Right lobe of liver (tissue), 6 donors: Measurements from ENCODE around the gene CHIT1. TPM values are rescaled to one million over a fixed set of nuclear protein-coding genes. Genes with fewer than 3 reads are reported as not detected.

ENCODE experiments used
- ATAC-seq, 4 donors: fragments of 200-7000 bp; cut with Tn5 transposase; one replicate each; pipeline ENCODE4 v1.9.1; 2020; ENCODE audit warnings: mild to moderate bottlenecking in 4 of 4, moderate library complexity in 4 of 4
- DNase-seq, 3 donors: peaks; one replicate each; pipeline ENCODE4 v3.0.0-alpha.2; 2020
- H3K27ac ChIP-seq, 3 donors: fragments of 200-600 bp; one replicate each; pipeline ENCODE4 v1.8.0; 2022
- H3K27me3 ChIP-seq, 2 donors: fragments of 200-600 bp; one replicate each; pipeline ENCODE4 v1.8.0; 2022
- H3K36me3 ChIP-seq, 4 donors: fragments of 200-600 bp; sonication (generic) in 1 of 4; one replicate each; pipeline versions ENCODE4 v1.5.1 to v1.8.0; 2017 to 2022; ENCODE audit warnings: control low read depth in 1 of 4
- H3K4me1 ChIP-seq, 4 donors: fragments of 200-600 bp; sonication (generic) in 1 of 4; one replicate each; pipeline versions ENCODE4 v1.5.1 to v1.8.0; 2017 to 2022; ENCODE audit warnings: control low read depth in 1 of 4
- H3K4me3 ChIP-seq, 3 donors: fragments of 200-600 bp; one replicate each; pipeline ENCODE4 v1.8.0; 2022
- H3K9me3 ChIP-seq, 4 donors: fragments of 200-600 bp; sonication (generic) in 1 of 4; one replicate each; pipeline versions ENCODE4 v1.5.1 to v1.8.0; 2017 to 2022; ENCODE audit warnings: control low read depth in 1 of 4
- POLR2A ChIP-seq: fragments of 450-650 bp; IDR thresholded peaks from one replicate; pipeline ENCODE4 v1.6.1; 2017; ENCODE audit warnings: antibody characterized with exemption, mild to moderate bottlenecking
- WGBS: methylation state at CpG from one replicate; pipeline ENCODE4 v1.1.6; 2018; ENCODE audit warnings: low coverage, low lambda C conversion rate; ENCODE audit not compliant: insufficient coverage; ENCODE audit errors: missing lambda C conversion rate; 5-methylcytosine and 5-hydroxymethylcytosine counted together
- intact Hi-C, 2 donors: fragments of 100-400 bp; cut with DNase I; formaldehyde crosslinking; loops; one replicate each; pipeline versions ENCODE4 v1.11.2 to v1.14.1; 2022
- total RNA-seq, 6 experiments: library from RNA; depleted of rRNA in 2 of 6; stranded (reverse); fragments of >200 nt in 2 of 6; fragmentation: NEBNext Ultra II Directional in 3 of 6; extraction: Animal tissue kit (Norgen Biotek cat#: 25700) in 3 of 6; gene quantifications; one replicate each; pipeline versions ENCODE4 v1.1.0 to v1.2.4, GENCODE V29; 2016 to 2023
- TF ChIP-seq, protein P1 (sequence below), 4 donors: fragments of 200-600 bp in 3 of 4; fragments of 450-650 bp in 1 of 4; IDR thresholded peaks; one replicate each; pipeline versions ENCODE4 v1.5.1 to v1.8.0; 2016 to 2022; ENCODE audit warnings: antibody characterized with exemption in 4 of 4, mild to moderate bottlenecking in 2 of 4
- donor health status: DM: no; HTN: yes; CAD: no.
- donor health status: DM: no; HTN: no; CAD: no.
- donor health status: DM: no; HTN: no; CAD: no.
- donor health status: DM: no; HTN: yes; CAD: no.
- donor health status: DM: no; HTN: yes; CAD: no.

The CHIT1 gene
- total RNA-seq, 6 experiments from 2014 or later = 0.46 to 0.61 (median 0.46) TPM; not detected in 3

DNA sequence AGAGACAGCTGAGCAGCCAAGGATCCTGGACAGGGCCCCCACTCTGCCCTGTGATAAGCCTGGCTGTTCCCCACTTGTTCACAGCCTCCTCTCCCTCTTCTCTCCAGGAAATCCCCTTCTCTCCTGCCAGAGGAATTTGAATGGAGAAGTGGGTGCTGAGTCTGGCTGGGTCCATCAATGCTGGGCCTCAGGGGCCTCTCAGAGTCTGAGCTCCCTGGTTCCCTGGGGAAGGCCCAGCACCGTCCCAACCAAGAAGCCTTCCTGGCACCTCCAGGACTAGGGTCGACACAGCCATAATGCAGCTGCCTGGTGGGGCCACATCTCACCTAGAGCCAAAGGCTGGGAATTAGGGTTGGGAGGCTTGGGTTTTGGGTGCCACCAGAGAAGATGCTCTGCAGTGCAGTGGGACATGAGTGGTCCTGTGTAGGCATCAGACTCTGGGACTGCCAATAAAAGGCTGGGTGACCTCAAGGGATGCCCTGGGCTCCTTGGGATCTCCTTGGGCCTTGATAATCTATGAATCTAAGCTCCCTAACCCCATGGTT, 56.4 kb downstream of the CHIT1 start:
- TF ChIP-seq, protein P1, sequence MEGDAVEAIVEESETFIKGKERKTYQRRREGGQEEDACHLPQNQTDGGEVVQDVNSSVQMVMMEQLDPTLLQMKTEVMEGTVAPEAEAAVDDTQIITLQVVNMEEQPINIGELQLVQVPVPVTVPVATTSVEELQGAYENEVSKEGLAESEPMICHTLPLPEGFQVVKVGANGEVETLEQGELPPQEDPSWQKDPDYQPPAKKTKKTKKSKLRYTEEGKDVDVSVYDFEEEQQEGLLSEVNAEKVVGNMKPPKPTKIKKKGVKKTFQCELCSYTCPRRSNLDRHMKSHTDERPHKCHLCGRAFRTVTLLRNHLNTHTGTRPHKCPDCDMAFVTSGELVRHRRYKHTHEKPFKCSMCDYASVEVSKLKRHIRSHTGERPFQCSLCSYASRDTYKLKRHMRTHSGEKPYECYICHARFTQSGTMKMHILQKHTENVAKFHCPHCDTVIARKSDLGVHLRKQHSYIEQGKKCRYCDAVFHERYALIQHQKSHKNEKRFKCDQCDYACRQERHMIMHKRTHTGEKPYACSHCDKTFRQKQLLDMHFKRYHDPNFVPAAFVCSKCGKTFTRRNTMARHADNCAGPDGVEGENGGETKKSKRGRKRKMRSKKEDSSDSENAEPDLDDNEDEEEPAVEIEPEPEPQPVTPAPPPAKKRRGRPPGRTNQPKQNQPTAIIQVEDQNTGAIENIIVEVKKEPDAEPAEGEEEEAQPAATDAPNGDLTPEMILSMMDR (IDR thresholded peaks at IDR 0.05) = no peak
- no peak for TF ChIP-seq POLR2A
- intact Hi-C loops = no loop called here
- Histone ChIP-seq H3K27me3 (no peaks in the 10 kb centered on the region), H3K4me3 (no peak overlapping the region), H3K36me3 (no peaks in the 10 kb centered on the region), H3K4me1 (no peaks in the 10 kb centered on the region), H3K27ac (no peak overlapping the region), H3K9me3 (no peaks in the 10 kb centered on the region)
- ATAC-seq = no peak
- no CpG with 5 or more reads among the region's 2 CpGs for WGBS
- no peak for DNase-seq

DNA sequence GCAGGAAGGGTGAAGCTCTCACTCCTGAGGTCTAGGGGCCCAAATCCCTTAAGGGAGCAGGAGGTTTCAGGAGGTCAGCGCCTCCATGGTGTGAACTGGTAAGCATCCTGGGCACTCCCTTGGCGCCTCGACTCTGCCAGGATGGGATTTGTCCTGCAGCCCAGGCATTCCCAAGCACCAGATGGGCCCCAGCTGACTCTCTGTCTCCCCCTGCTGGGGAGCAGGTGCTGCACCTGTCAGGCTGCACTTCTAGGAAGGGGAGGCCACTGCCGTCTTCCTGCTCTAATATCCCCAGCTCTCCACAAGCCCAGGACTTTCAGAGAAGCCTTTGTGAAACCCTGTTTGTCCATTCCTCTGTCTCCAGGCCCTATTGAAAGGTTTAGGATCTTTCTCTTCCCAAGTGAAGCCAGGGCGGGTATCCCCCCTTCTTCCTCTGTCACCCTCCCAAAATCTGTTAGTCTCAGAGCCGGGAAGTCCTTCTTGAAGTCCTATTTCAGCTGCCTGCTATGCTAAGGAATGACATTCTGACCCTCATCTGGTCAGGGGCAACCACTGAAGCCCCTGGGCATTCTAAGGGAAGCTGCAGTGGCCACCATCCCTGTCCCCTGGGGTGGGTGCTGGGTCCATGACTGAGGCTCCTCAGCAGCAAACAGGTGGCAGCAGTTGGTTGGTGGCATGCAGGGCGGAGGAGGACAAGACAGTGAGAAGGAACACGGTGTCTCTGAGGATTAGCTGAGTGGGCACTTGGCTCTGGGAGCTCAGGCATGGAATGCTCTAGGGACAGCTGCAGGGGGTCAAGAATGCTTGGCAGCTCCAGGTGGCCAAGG, 57.1 kb downstream of the CHIT1 start:
- H3K27ac ChIP-seq = no peak overlapping the region
- intact Hi-C loops = no loop called here
- WGBS = 68% methylated on average over 2 of the region's 8 CpGs
- TF ChIP-seq, protein P1 (IDR thresholded peaks at IDR 0.05) = peak; percentile 83 to 95 (median 86)
- TF ChIP-seq POLR2A = no peak
- no peak overlapping the region for H3K4me3 ChIP-seq
- ATAC-seq (peak; percentile 69 to 86 (median 78)), DNase-seq (peak; percentile 72 to 79 (median 74))
- no peaks in the 10 kb centered on the region for H3K9me3 ChIP-seq
- H3K27me3 ChIP-seq = no peaks in the 10 kb centered on the region
- H3K4me1 ChIP-seq = no peaks in the 10 kb centered on the region
- H3K36me3 ChIP-seq = no peaks in the 10 kb centered on the region

- no peaks in the 10 kb centered on the region for H3K9me3 ChIP-seq
- no peak overlapping the region for H3K4me3 ChIP-seq
- 94% methylated on average over 3 of the region's 22 CpGs for WGBS
- TF ChIP-seq, protein P1 (IDR thresholded peaks at IDR 0.05) = no peak
- TF ChIP-seq POLR2A = no peak
- no peak overlapping the region for H3K27ac ChIP-seq
- no peaks in the 10 kb centered on the region for H3K4me1 ChIP-seq
- H3K36me3 ChIP-seq = no peaks in the 10 kb centered on the region
- ATAC-seq = no peak
- DNase-seq = no peak
- no peaks in the 10 kb centered on the region for H3K27me3 ChIP-seq
- intact Hi-C loops = no loop called here
Observed at GRCh38 chr1:203171341-203172183, 57.9 kb downstream of the CHIT1 start.

DNA sequence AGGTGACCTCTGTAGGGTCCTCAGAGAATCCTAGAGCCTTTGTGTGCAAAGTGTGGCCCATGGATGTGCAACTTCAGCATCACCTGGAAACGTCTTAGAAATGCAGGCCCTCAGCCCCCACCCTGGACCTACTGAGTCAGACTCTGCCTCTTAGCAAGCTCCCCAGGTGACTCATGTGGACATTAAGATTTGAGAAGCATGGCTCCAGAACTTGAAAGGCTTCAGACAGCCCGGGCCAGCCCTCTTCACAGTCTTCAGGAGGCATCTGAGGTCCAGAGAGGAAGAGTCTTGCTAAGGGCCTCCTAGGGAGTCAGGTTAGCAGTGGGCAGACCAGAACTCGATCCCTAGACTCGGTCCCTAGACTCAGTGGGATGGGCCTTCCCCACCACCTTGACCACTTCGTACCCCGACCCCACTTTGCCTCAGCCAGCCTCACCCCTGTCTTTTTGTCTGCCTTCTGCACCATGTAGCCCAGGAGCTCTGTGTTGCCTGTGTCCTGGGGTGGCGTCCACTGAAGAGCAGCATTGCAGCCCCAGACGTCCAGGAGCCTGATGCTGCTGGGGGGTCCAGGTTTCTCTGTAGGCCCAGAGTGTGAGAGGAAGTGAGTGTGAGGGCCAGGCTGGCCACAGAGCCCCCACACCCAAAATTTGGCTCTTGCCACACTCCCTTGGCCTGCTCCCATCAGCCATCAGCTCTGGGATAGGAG, 58.7 kb downstream of the CHIT1 start:
- ATAC-seq (no peak), DNase-seq (no peak)
- Histone ChIP-seq H3K4me3 (no peak overlapping the region), H3K9me3 (no peaks in the 10 kb centered on the region), H3K36me3 (no peaks in the 10 kb centered on the region), H3K4me1 (no peaks in the 10 kb centered on the region), H3K27ac (no peak overlapping the region), H3K27me3 (no peaks in the 10 kb centered on the region)
- intact Hi-C loops = no loop called here
- no peak for TF ChIP-seq POLR2A
- TF ChIP-seq, protein P1 (IDR thresholded peaks at IDR 0.05) = no peak
- 68% methylated on average over 5 of the region's 8 CpGs for WGBS
